ENCODE results near the gene TGFBR2.

Gene TGFBR2

DNA sequence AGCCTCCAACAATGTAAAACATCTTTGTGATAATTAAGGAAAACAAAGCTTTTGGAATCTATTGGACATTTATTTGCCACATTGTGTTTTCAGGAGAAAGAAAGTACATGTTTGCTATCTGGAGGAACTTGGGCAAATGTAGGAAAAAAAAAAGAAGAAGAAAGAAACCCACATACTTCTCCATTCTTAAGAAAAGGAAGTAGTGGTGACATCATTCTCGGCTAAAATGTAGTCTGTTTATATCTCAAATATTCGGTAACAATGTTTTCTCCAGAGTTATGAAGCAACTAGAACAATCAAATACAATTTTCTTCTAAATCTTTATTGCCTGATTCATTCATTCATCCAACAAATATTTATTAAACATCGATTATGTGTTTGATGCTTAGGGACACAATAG lies 2.3 kb upstream of the TGFBR2 start:
- no peak for DNase-seq

GRCh38 chr3:30604558-30604957 lies 1.8 kb upstream of the TGFBR2 start:
- no peak for DNase-seq

GRCh38 chr3:30605005-30605404 lies 1.4 kb upstream of the TGFBR2 start:
- no peak for DNase-seq

GRCh38 chr3:30605706-30606300 lies 598 bp upstream of the TGFBR2 start:
- DNase-seq = no peak

DNA sequence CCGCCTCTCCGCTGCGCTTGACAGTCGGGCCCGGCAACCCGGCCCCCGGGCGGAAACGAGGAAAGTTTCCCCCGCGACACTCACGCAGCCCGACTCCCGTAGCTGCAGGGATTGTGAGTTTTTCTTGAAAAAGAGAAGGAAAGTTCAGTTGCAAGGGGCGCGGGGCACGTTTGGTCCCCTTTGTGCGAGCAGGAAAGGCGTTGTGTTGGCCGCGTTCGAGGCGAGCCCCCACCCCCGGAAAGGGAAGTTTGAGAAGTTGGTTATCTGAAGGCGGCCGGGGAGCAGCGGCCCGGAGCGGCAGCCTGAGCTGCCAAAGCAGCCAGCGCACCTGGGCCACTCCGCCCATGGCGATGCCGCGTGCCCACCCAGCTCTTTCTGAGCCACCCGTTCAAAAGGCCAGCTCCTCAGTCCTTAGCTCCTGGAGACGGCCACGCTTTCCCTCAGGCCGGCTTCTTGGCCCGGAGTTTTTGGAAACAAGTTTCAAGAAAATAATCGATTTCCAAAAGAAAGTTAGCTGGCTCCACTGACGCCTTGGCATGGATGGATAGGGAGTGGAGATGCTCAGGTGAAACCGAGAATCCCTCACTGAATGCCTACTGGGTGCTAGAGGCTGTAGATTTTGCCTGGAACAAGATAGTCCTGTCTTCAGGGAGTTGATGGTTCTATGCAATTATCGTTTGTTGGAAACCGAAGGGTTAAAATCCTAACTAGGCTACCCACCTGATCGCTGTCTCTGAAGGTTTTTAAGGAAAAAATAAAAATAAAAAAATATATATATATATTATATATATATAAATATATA lies 832 bp downstream of the TGFBR2 start:
- peak; percentile 74 for DNase-seq

DNA sequence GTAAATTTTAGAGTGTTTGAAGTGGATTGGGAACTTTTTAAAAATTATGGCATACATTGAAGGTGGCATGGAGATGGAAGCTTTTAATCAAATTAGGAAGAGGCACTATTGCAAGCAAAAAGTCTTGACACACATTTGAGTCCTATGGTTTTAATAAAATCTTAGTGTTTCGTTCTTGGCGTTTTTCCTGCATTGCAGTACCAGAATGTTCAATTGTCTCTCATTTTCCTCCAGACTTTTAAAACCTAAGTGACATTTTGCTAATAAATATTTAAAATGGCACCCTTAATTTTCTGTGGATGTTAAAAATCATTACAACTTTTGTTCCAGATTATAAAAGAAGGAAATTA lies 2.2 kb downstream of the TGFBR2 start:
- no peak for DNase-seq

DNA sequence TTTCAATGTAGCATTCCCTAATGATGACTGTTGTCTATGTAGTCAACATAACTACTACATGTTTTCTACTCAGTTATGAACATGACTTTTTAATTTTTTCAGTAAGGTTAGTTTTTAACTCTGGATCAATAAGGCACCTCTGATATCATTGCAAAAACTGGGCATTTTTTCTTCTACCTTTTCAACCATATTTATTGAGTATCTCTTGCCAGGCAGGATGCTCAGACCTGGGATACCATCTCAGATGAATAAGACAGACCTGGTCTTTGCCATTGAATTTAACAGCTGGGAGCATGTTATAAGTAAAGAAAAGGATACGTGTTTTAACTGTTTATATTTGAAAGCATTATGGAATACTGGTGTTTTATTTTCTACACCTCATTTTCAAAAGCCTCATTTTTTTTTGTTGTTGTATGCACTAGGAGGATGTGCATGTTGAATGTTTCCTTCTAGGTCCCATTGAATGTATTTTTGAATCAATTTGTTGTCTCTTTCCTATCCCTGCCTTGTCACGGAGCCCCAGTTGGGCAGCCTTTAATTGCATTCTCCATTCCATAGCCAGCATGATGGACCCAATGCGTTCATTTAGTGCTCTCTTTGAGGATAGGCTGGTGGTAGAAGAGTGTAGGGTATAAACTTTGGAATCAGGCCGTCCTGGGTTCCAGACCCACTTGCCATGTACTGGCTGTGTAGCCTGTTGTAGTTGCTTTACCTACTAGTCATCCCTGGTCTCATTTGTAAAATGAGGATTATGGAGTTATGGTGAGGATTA lies 3.7 kb downstream of the TGFBR2 start:
- no peak for DNase-seq

- no peak for DNase-seq
These were observed 4.4 kb downstream of the TGFBR2 start for GRCh38 chr3:30610702-30611368.

DNA sequence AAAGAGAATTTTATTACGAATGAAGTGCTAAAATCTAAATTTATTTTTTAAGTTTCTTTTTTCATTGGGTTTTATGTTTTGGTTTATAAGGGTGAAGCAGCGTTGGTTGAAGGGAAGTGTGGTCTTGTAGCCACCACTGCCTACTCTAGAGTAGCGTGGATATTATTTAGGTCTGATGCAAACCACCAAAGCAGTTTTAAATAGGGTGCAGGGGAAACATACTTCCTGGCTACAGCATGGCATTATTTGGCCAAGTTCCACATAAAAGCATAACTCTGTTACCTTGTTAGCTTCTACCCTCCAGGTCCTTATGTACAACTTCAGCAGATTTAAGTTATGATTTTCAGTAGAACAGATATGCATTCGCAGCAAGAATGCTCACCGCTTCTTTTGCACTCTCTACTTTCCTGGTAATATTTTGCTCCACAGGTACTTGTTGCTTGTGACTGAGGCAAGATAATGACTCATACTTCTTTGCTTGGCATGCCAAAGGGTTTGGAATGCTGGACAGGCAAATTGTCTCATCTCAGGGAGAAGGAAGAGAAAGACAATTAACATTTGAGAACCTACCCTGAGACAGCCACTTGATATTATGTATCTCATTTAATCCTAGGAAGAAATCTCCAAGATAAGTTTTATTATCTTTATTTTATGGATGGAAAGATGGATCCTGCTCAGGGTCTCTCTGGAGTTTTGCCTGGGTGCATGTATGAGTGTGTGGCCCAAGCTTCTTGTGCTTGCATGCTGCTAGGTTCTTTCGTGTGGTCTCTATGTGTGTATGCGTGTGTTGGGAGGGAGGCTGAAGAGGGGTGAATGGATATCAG lies 5.4 kb downstream of the TGFBR2 start:
- no peak for DNase-seq

DNA sequence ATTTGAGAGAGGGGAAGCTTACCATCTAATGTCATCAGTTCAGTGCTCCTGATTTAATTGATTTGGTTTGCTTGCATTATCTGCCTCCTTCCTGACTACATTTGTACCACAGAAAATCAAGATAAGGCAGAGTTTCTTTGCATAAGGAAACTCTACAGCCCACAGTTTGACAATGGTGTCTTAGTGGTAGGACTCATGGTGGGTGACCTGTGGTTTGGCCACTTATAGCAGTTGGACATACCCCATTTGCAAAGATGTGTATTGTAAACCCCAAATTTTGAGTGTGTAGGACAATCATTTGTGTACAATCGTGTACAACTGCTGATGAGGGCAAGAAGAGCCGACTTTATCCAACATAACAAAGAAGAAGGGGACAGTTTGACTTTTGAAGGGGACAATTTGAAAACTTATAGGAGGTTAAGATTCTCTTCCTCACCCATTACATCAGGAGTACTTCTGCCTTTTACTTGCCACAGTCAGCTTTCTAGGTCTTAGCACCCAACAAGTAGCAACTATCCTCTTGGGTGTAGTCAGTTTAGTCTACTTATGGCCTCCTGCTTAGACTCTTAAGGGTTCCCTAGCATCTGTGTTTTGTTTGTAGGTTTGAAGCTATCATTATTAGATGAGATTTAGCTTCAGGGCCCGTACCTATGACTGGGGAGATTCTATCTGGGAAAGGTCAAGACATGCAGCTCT lies 6.2 kb downstream of the TGFBR2 start:
- DNase-seq = no peak

DNA sequence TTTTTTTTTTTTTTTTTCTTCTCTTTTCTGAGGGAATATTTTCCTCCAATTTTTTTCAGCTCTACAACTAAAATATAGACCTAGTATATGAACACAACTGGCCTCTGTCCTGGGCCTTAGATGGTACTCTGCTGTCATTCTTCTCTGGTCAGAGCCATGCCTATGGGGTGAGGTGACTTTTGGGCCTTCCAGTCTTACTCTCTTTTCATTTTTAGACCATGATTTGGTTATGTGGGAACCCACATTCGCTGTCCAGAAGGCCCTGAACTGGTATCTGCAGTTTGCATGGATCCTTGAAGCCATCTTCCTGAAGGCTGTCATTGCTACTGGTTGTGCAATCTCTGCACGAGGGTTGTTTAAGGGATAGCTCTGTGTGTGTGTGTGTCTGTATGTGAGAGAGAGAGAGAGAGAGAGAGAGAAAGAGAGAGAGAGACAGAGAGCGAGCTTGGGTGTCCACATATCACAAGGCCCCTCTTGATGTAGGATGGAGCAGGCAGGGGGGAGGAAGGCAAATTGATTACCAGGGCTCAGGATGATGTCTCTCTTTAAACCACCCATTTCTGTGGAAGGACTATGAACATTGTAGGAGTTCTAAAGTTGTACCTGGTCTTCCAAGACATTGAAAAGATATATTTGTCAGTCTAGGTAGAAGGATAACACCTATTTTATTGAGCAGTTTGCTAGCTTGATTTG lies 6.9 kb downstream of the TGFBR2 start:
- no peak for DNase-seq

GRCh38 chr3:30614373-30614772 lies 8.0 kb downstream of the TGFBR2 start:
- DNase-seq = no peak

DNA sequence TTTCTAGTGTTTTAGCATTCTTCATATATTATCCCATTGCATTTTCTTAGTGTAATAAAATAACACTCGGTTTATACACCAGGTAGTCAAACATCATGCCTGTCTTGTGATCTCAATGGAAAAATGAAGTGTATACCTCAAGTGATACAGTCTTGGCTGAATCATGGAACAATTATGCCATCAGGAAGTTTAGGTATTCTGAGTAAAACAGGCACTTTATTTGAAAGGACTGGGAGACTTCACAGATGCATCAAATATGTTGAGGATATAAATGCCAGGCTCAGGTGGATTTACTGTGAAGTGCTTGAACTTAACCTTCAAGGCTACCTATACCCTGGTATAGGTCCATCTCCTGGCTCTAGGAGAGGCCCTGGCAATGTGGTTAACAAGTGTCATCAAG lies 8.5 kb downstream of the TGFBR2 start:
- DNase-seq = no peak

DNA sequence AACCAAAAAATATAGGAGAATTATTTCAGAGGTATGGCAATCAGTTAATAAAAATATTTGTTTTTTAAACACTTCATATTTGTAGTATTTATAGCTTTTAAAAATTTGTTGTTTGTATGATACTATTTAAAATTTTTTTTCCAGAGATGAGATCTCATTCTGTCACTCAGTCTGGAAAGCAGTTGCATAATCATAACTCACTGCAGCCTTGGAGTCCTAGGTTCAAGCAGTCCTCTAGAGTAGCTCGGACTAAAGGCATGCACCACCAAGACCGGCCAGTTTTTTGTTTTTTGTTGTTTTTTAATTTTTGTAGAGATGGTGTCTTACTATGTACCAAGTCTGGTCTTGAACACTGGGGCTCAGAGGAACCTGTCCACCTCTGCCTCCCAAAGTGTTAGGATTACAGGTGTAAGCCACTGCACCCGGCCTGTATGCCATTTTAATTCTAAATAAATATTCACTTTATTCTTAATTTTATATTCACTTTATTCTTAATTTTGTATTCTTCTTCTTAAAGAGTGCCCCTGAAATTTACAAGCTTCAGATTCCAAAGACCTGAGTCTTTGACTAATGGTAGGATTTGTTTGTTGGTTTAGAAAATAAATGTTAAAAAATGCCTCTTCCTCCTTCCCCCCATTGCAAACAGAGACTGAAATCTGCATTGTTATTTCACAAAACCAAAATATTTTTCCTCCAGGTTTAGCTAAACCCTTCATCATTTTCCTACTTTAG lies 9.4 kb downstream of the TGFBR2 start:
- DNase-seq = no peak

GRCh38 chr3:30616347-30617027 lies 10.1 kb downstream of the TGFBR2 start:
- no peak for DNase-seq

DNA sequence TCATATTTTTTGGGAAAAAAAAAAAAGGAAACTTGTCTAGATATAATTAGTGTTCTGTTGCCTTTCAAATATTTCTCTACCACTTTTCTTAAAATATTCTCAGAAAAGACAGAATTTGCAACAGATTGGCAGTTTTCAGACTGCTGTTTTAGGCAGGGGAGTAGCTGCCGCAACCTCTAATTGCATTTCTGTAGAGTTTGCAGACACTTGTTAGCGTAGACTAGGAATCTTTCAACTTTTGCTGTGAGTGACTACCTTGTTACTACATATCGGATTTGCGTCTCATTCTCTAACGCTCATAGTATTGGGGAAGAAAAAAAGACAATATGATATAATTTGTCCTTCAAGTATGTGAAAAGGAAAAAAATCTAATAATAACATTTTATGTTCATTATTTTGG lies 10.7 kb downstream of the TGFBR2 start:
- DNase-seq = no peak

GRCh38 chr3:30617653-30618052 lies 11.3 kb downstream of the TGFBR2 start:
- no peak for DNase-seq

- no peak for DNase-seq
These were observed 12.1 kb downstream of the TGFBR2 start for GRCh38 chr3:30618526-30618925.

DNA sequence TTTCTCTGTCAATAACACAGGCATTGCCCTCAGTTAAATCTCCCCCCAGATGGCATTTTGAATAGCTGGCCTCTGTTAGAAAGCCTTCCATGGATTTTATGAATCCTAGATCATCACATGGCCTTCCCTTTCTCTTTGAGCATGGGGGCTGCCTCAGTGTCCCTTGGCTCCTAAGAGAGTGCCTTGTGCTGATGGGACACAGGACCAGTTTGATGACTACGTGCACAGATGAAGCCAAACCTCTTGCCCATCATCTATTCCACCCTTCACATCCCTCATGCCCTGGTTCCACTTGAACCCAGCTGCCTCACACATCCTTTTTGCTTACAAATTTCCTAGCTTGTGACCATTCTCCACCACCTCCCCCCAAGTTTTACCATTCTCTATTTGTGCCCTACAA lies 12.9 kb downstream of the TGFBR2 start:
- DNase-seq = no peak

Data from activated T-cell treated with anti-CD3 and anti-CD28 coated beads, Interleukin-2, amount 50 U/mL, for 1 hour (primary cell).